OCI-LY7 (cell line): ENCODE measurements around the gene SUCLA2. TPM values are rescaled to one million over a fixed set of nuclear protein-coding genes. Genes with fewer than 3 reads are reported as not detected.

Experiments
- BruUV-seq: library from RNA; stranded (reverse); fragments of 400-500 nt; replicated peaks from 2 replicates; lab custom pipeline; 2021; lab: Mats Ljungman, UMichigan
- CTCF ChIA-PET: fragments of 300-600 bp; sonication (Branson Sonifier 250); formaldehyde crosslinking; loops from one replicate; lab custom pipeline; 2022; ENCODE audit warnings: antibody characterized with exemption; ENCODE audit not compliant: unreplicated experiment; lab: Charles Lee
- POLR2A ChIA-PET: fragments of 300-600 bp; sonication (Branson Sonifier 250); formaldehyde crosslinking; loops from one replicate; lab custom pipeline; 2022; ENCODE audit warnings: antibody characterized with exemption; lab: Charles Lee
- DNase-seq: peaks from one replicate; pipeline ENCODE4 v3.0.0-alpha.2; 2015; ENCODE audit warnings: low spot score
- H2AFZ ChIP-seq: fragments of 200-600 bp; sonication (generic), shearing (Covaris generic); 2 replicates; pipeline ENCODE4 v1.6.1; 2014; ENCODE audit warnings: mild to moderate bottlenecking, antibody characterized with exemption, low read length, moderate library complexity
- H3K27ac ChIP-seq: fragments of 200-600 bp; sonication (generic); 2 replicates; pipeline ENCODE4 v1.5.1; 2014; ENCODE audit warnings: mixed run types, low read depth, mild to moderate bottlenecking, moderate library complexity, low read length, inconsistent platforms; ENCODE audit not compliant: poor library complexity, severe bottlenecking
- H3K36me3 ChIP-seq: fragments of 200-600 bp; sonication (generic); 2 replicates; pipeline ENCODE4 v1.6.1; 2014; ENCODE audit warnings: mild to moderate bottlenecking, antibody characterized with exemption, low read length, moderate library complexity, mixed read lengths; ENCODE audit not compliant: insufficient read depth
- H3K4me1 ChIP-seq: fragments of 200-600 bp; sonication (generic); 2 replicates; pipeline ENCODE4 v1.5.1; 2014; ENCODE audit warnings: mild to moderate bottlenecking, low read length; ENCODE audit not compliant: insufficient read depth, poor library complexity, severe bottlenecking
- H3K4me2 ChIP-seq: fragments of 200-600 bp; sonication (generic); 2 replicates; pipeline ENCODE4 v1.6.1; 2014; ENCODE audit warnings: mild to moderate bottlenecking, low read length
- H3K4me3 ChIP-seq: fragments of 200-600 bp; sonication (generic); 2 replicates; pipeline ENCODE4 v1.5.1; 2014; ENCODE audit warnings: mild to moderate bottlenecking, low read depth, low read length; ENCODE audit not compliant: poor library complexity, severe bottlenecking
- H3K79me2 ChIP-seq: fragments of 200-600 bp; sonication (generic); 2 replicates; pipeline ENCODE4 v1.6.1; 2016; ENCODE audit warnings: low read depth, mild to moderate bottlenecking, low read length, moderate library complexity, mixed read lengths; ENCODE audit not compliant: insufficient read depth
- H3K9me2 ChIP-seq: fragments of 200-600 bp; sonication (generic); 2 replicates; pipeline ENCODE4 v1.6.1; 2016; ENCODE audit warnings: mild to moderate bottlenecking, low read length, mixed read lengths; ENCODE audit not compliant: insufficient read depth
- H3K9me3 ChIP-seq: fragments of 200-600 bp; sonication (generic); 2 replicates; pipeline ENCODE4 v1.6.1; 2014; ENCODE audit warnings: mild to moderate bottlenecking, mixed run types, low read length, mixed read lengths
- H4K20me1 ChIP-seq: fragments of 200-600 bp; sonication (generic); 2 replicates; pipeline ENCODE4 v1.6.1; 2014; ENCODE audit warnings: mild to moderate bottlenecking, antibody characterized with exemption, low read length, moderate library complexity, mixed read lengths; ENCODE audit not compliant: insufficient read depth
- EZH2phosphoT487 ChIP-seq: fragments of 200-600 bp; sonication (generic); IDR thresholded peaks from 2 replicates; pipeline ENCODE4 v1.6.1; 2018; ENCODE audit warnings: low read depth, borderline replicate concordance, mild to moderate bottlenecking, mixed run types, antibody characterized with exemption, low read length, moderate library complexity, mixed read lengths
- intact Hi-C: fragments of 100-400 bp; cut with micrococcal nuclease; formaldehyde crosslinking; loops from one replicate; pipeline ENCODE4 v1.10.0; 2022; ENCODE audit not compliant: unreplicated experiment
- total RNA-seq, 2 experiments: library from RNA; depleted of rRNA in 1 of 2; stranded (reverse); fragments of >200 nt in 1 of 2; shearing (Covaris generic) in 1 of 2; gene quantifications; 2 replicates each; pipeline ENCODE4 v1.2.3, GENCODE V29; 2014 to 2022
- TF ChIP-seq, protein P1 (sequence below): fragments of 200-600 bp; sonication (generic); conservative IDR thresholded peaks from 2 replicates; pipeline ENCODE4 v1.5.1; 2014; ENCODE audit warnings: mild to moderate bottlenecking, antibody characterized with exemption, low read length, moderate library complexity, mixed read lengths

The SUCLA2 gene
- total RNA-seq, 2 experiments from 2014 or later, result 22.9 to 46.7 TPM

DNA sequence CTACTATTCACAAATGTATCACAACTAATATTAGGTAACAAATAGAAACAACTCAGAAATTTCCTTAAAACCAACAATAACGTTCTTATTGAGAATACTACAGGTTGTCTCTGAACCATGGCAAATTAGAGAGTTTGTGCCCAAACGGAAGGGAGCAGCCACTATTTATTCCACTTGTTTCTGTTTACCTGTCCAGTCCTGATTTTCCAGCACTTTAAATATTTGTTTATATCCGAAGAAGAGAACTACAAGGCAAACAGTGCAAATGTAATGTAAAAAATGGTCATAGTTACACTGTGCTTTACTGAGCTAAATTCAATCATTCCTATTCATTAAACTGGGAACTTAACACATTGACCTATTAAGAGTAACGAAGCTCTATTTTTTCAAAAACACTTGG lies 9.2 kb downstream of the SUCLA2 start:
- H3K79me2 ChIP-seq, result 0 out of 2 replicates have a peak, but pooled peaks cover 7% of the 10 kb centered on the region
- POLR2A ChIA-PET, result interaction anchor here (0.7 kb wide), 3 partner anchors 46 to 641 kb away, joined by 3 to 9 read pairs (median 6); partner anchors contain the start of gene NUDT15
- H3K27ac ChIP-seq, result no peak overlapping the region
- intact Hi-C loops, result no loop called here
- no peaks in the 10 kb centered on the region for H3K9me2 ChIP-seq
- BruUV-seq, result no TSS peak
- H3K4me2 ChIP-seq, result no peak overlapping the region
- H3K4me3 ChIP-seq, result no peak overlapping the region
- H3K36me3 ChIP-seq, result peaks cover 93% of the 10 kb centered on the region
- no peak overlapping the region for H2AFZ ChIP-seq
- CTCF ChIA-PET, result no interaction called here
- no peak for DNase-seq
- H3K4me1 ChIP-seq, result no peaks in the 10 kb centered on the region
- no peaks in the 10 kb centered on the region for H4K20me1 ChIP-seq
- no peaks in the 10 kb centered on the region for H3K9me3 ChIP-seq
- TF ChIP-seq, protein P1, sequence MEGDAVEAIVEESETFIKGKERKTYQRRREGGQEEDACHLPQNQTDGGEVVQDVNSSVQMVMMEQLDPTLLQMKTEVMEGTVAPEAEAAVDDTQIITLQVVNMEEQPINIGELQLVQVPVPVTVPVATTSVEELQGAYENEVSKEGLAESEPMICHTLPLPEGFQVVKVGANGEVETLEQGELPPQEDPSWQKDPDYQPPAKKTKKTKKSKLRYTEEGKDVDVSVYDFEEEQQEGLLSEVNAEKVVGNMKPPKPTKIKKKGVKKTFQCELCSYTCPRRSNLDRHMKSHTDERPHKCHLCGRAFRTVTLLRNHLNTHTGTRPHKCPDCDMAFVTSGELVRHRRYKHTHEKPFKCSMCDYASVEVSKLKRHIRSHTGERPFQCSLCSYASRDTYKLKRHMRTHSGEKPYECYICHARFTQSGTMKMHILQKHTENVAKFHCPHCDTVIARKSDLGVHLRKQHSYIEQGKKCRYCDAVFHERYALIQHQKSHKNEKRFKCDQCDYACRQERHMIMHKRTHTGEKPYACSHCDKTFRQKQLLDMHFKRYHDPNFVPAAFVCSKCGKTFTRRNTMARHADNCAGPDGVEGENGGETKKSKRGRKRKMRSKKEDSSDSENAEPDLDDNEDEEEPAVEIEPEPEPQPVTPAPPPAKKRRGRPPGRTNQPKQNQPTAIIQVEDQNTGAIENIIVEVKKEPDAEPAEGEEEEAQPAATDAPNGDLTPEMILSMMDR, result no peak
- TF ChIP-seq EZH2phosphoT487, result no peak

DNA sequence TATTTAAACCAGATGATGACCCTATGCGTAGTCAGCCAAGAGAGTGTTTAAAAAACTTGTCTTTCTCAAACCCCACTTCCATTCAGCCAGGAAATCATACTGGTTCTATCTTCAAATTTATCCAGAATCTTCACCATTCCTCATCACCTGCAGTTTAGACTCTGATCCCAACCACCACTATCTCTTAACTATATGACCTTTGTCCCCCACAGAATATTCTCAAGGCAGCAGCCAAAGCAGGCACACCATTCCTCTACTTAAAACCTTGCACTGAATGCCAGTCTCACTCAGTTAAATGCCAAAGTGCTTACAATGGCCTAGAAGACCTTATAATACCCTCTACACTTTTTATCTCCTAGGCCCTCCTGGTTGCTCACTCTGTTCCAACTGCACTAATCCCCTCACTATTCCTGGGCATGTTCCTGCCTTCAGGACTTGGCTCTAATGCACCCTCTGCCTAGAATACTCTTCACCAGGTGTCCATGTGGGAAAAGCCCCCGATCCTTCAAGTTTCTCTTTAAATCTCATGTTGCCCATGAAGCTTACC lies 10.1 kb downstream of the SUCLA2 start:
- H3K9me2 ChIP-seq, result no peaks in the 10 kb centered on the region
- ChIA-PET POLR2A (no interaction called here), CTCF (no interaction called here)
- no peak overlapping the region for H2AFZ ChIP-seq
- no peak overlapping the region for H3K27ac ChIP-seq
- no TSS peak for BruUV-seq
- intact Hi-C loops, result no loop called here
- no peak overlapping the region for H3K4me3 ChIP-seq
- H3K36me3 ChIP-seq, result peaks cover 95% of the 10 kb centered on the region
- no peak for DNase-seq
- no peaks in the 10 kb centered on the region for H4K20me1 ChIP-seq
- H3K4me1 ChIP-seq, result no peaks in the 10 kb centered on the region
- no peaks in the 10 kb centered on the region for H3K9me3 ChIP-seq
- TF ChIP-seq, protein P1, result no peak
- no peak for TF ChIP-seq EZH2phosphoT487
- H3K79me2 ChIP-seq, result 0 out of 2 replicates have a peak, but pooled peaks cover 7% of the 10 kb centered on the region
- no peak overlapping the region for H3K4me2 ChIP-seq

DNA sequence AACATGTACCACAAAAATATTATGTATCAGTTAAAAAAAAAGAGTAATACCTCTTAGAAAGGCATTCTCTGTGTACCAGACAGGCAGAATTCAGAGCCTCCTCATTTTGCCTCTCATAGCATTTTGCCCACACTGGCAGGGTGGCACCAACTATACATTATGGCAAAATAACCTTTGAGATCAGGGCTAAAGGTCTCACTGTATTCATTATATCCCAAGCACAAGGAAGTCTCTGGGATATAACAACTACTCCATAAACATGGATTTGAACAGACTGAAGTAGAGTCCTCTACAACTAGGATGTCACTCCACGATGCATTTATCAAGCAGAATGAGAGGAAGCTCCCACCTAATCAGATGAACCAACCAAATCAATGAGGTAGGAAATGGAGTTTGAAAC lies 10.6 kb downstream of the SUCLA2 start:
- Histone ChIP-seq H3K4me3 (no peak overlapping the region), H4K20me1 (no peaks in the 10 kb centered on the region), H3K9me2 (no peaks in the 10 kb centered on the region), H2AFZ (no peak overlapping the region), H3K27ac (no peak overlapping the region), H3K4me2 (no peak overlapping the region), H3K4me1 (no peaks in the 10 kb centered on the region), H3K79me2 (0 out of 2 replicates have a peak, but pooled peaks cover 7% of the 10 kb centered on the region), H3K9me3 (no peaks in the 10 kb centered on the region), H3K36me3 (peaks cover 96% of the 10 kb centered on the region)
- DNase-seq, result no peak
- POLR2A ChIA-PET, result no interaction called here
- TF ChIP-seq EZH2phosphoT487, result no peak
- TF ChIP-seq, protein P1, result no peak
- CTCF ChIA-PET, result no interaction called here
- intact Hi-C loops, result no loop called here
- BruUV-seq, result no TSS peak
